Stimulated activated CD4-positive, alpha-beta T cell treated with anti-CD3 and anti-CD28 coated beads, Interleukin-1b, Interleukin-23, amount 100 ng/mL, for 24 hours (primary cell): ENCODE measurements around the gene TRPM2.
A peak's percentile ranks its signal among the peaks of the same experiment; 100 is the strongest.
"Not testable (repeated sequence)": the region's sequence is repeated elsewhere in the genome, so short reads cannot be mapped to it uniquely, and the experiment has no call there.

Source experiments
- DNase-seq, 4 experiments: peaks; one replicate each; pipeline ENCODE4 v3.0.0-alpha.2; 2020; ENCODE audit warnings: low read depth in 4 of 4, low spot score in 1 of 4

The TRPM2 gene

DNA sequence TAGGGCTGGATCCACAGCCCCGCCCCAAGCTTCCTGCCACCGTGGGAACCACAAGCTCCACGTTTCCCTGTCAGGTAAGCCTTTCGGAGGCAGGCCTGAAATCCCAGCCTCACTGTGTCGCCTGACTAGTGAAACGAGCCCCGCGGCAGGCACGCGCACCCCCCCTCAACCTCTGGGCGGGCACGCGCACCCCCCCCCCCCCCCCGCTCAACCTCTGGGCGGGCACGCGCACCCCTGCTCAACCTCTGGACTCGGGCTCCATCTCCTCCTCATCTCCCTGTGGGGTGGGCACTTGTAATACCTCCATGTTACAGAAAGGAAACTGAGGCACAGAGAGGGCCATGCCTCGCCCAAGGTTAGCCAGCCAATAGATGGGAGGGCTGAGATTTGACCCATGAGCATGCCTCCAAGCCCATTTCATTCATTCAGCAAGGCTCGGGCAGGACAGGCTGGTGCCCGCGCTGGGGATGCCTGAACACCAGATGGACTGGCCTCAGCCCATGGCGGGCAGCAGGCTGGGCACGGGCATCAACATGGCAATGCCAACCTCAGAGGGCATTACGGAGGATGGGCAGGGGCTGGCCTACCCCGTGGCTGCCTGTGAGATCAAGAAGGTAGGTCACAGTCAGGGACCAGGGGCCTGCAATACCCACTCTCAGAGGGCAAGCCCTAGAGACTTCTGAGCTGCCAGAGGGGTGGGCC is 18.9 kb upstream of the TRPM2 start:
- no peak for DNase-seq

GRCh38 chr21:44335266-44336059 is 18.0 kb upstream of the TRPM2 start:
- no peak for DNase-seq

GRCh38 chr21:44337449-44337848 is 16.0 kb upstream of the TRPM2 start:
- no peak for DNase-seq

GRCh38 chr21:44337941-44338895 is 15.2 kb upstream of the TRPM2 start:
- DNase-seq = no peak

DNA sequence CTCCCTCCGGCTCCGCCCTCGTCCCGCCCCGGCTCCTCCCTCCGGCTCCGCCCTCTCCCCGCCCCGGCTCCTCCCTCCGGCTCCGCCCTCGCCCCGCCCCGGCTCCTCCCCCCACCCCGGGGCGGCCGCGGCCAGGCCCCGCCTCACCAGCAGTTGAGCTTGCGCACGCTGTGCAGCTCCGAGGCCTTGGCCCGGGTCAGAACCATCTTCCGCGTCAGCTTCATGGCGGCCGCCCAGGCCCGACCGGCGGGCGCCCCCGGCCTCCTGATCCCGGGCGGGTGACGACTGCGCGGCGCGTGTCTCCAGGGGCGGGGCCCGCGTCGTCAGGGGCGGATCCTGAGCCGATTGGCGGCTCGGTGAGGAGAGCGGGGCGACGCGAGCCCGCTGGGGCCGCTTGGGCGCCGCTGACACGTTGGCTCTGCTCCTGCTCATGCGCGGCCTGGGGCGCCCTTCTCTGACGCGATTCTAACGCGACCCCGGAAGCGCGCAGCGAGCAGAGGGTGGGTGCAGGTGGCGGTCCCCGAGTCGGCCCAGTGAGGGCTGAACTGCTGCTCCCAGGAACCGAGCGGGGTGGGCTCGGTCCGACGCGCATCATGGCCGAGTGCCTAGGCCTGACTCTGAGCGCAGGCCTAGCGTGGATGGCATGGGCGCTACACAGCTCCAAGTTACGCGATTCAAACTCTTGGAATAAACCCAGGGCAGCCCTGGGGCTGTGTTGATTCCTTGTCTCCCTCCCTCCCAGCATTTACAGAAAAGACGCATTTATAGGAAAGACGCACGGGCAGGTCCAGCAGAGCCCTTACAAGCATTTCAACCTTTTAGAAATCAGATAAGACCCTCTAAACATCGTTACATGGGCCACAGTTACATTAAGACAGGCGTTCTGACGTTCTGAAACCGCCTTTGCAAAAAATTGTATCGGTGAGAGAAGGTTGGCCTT is 14.2 kb upstream of the TRPM2 start, which contains the start of gene CFAP410:
CFAP410 (minus strand) TSS at position 420 of the 940 bp plus-strand sequence; CDS start at position 224, 196 bp downstream.
- DNase-seq = peak; percentile 84 to 92 (median 88)

DNA sequence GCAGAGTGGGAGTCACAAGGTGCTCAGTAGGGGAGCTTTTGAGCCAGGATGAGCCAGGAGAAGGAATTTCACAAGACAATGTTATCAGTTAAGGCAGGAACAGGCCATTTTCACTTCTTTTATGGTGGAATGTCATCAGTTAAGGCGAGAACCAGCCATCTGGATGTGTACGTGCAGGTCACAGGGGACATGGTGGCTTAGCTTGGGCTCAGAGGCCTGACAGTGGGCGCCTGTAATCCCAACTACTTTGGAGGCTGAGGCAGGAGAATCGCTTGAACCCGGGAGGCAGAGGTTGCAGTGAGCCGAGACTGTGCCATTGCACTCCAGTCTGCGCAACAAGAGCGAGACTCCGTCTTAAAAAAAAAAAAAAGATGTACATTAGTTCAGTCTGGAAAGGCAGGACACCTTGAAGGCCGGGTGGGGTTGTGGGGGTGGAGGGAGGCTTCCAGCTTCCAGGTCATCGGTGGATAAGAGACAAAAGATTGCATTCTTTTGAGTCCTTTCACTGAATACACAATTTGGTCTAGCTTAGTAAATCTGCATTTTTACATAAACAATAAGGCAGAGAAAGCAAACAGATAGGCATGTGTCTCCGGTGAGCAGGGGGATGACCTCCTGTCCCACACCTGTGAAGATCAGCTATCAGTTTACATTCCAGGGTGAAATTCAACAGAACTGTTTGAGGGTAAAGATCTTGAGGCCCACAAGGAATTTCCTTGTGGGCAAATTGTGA is 11.5 kb upstream of the TRPM2 start:
- not testable (repeated sequence) for DNase-seq

DNA sequence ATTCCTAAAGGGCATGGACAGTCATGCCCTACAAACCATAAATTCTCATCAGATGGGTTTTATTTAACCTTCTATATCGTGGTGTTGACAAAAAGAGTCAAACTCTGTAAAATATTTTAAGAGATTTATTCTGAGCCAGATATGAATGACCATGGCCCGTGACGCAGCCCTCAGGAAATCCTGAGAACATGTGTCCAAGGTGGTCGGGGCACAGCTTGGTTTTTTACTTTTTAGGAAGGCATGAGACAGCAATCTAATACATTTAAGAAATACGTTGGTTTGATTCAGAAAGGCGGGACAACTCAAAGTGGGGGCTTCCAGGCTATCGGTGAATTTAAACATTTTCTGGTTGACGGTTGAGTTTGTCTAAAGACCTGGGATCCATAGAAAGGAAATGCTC is 10.4 kb upstream of the TRPM2 start:
- DNase-seq = not testable (repeated sequence)

- no peak for DNase-seq
These were observed 8.8 kb upstream of the TRPM2 start for GRCh38 chr21:44344541-44345183.

DNA sequence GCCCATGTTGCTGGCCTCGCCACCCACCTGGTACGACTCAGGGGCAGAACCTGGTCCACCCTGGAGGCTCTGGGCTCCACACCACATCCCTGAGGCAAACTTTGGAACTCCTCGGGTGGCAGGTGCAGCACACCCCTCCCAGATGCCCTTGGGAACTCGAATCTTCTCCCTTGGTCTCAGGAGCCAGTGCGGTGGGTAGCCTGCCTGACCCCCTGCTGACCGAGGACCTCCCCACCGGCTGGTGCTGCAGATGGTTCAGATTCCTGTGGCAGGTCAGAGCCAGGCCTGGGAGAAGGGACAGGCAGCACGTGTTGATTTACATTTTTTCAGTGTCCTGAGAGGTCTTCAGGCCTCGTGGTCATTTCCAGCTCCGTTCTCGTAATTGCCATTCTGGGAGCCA is 7.9 kb upstream of the TRPM2 start:
- no peak for DNase-seq

DNA sequence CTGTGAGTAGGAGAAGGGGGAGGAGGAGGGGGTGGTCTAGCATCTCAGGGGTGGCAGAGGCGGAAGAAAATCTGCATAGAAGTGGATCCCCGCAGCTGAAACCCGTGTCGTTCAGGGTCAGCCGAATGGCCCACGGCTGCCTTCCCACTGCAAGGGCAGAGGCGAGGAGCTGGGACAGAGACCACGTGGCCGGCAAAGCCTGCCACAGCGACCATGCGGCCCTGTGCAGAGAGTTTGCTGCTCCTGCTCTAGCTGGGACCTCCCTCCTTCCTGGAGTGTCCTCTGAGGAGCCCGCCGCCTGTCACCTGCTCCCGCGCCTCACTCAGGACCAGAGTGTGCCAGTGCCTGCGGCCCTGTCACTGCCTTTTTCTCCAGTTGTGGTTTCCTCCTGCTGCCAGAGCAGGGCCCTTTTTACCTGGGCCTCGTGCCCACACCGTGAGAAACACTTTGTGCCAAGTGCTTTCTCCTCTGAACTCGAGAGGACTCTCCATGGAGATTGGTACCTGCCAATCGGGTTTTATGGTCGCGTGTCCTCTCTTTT is 5.4 kb upstream of the TRPM2 start:
- DNase-seq = no peak

DNA sequence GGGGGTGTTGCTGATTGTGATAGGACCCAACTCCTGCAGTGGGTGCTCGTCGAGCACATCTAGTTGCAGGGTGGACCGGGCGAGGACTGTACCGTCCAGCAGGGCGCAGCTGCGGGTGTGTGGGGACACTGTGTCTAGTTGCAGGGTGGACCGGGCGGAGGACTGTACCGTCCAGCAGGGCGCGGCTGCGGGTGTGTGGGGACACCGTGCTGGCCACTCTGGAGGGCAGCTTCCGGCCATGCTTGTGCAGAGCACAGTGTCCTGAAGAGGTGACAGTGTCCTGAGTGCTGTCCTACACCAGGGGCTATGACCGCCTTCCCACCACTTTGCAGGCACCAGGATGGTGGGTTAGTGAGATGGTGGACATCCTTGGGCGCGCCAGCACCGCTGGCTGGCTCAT is 4.6 kb upstream of the TRPM2 start:
- DNase-seq = no peak

DNA sequence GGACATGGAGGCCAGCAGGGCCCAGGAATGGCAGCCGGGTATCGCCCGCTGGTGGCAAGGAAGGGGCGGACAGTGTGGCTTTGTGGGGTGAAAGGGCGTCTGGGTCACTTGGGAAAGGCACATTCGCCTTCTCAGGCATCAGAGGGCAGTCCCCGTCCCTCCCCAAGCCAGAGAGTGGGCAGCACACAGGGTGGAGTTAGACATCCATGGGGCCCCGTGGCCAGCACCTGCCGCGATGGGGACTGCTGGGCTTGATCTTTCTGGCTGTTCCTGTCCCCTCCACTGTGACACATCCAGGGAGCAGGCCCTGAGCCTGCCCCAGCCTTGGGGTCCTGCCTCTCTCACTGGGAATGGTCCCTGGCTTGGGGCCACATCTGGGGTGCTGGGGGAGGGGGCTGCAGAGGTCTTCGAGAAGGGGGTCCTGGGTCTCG is 4.0 kb upstream of the TRPM2 start:
- no peak for DNase-seq

DNA sequence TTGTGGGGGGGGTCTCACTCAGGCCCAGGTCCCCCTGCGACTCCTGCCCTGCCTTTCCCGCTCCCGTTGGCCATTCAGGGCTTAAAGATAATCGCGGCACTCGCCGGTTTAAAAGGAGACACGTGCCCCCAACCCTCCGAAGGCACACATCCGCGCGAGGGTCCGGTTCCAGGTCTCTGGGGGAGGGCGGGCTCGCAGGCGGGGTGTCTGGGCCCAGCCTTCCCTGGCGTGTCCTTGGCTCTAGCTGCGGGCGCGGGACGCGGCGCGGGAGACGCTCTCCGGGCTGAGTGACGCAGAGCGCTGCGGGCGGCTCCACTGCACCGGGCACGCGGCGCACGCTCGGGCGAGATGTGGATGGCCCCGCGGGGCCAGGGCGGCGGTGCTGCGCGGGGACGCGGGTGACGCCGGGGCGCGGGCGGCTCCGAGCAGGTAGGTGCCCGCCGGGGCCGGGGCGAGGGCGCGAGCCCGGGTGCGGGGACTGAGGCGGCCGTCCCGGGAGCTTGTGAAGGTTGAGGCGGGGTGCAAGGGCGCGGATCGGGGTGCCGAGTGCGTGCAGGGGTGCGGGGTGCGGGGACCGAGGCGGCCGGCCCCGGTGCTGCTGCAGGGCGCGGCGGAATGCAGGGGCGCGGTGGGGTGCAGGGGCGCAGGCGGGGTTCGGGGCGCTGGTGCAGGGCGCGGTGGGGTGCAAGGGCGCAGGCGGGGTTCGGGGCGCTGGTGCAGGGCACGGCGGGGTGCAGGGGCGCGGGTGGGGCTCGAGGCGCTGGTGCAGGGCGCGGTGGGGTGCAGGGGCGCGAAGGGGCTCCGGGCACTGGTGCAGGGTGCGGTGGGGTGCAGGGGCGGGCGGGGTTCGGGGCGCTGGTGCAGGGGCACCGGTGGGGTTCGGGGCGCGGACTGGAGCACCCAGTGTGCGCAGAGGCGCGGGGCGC is 3.3 kb upstream of the TRPM2 start:
- DNase-seq = no peak

DNA sequence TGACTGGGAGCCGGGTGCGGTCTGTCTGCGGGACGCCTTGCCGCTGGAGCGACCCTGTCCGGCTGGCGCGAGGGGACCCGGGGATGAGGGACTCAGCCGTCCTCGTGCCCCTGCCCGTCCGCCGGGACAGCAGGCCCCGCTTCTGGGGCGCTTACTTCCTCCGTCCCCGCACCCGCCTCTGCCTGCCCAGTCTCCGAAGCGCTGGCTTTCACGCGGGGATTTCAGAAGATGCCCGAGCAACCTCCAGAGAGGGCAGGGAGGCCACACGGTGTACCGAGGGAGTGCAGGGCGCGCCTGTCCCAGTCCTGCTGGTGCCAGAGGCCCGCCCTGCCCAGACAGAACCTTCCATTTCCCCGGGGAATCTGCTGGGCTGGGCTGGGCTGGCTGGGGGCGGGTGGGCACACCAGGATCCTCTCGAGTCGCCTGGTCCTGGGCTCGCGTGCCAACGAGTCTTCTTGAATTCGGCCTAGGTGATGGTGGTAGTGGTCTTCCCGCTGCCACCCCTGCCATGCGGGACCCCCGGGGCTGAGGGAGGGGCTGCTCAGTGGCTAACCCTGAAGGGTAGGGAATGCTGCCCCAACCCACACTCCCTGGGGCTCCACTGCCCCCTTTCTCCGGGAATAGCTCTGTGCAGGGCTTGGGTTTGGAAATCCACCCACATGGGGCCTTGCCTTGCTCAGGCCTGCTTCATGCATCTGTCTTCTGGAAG is 2.5 kb upstream of the TRPM2 start:
- no peak for DNase-seq

GRCh38 chr21:44351535-44352252 is 1.7 kb upstream of the TRPM2 start:
- DNase-seq = no peak

GRCh38 chr21:44352253-44352860 is 1.1 kb upstream of the TRPM2 start:
- no peak for DNase-seq
